GM18505 (cell line): Measurements from ENCODE around the gene PLEKHO1.
"Not testable (repeated sequence)": the region's sequence is repeated elsewhere in the genome, so short reads cannot be mapped to it uniquely, and the experiment has no call there.

Source experiments
- ATAC-seq: cut with Tn5 transposase; IDR thresholded peaks from one replicate; pipeline ENCODE4 v1.9.1; 2021; ENCODE audit not compliant: unreplicated experiment
- POLR2A ChIP-seq: IDR thresholded peaks from 4 replicates; pipeline ENCODE4 v1.6.1; 2011; ENCODE audit warnings: borderline replicate concordance; ENCODE audit not compliant: insufficient read depth, insufficient read length; ENCODE audit errors: extremely low read depth

PLEKHO1 gene

GRCh38 chr1:150134537-150134936, 15.2 kb upstream of the PLEKHO1 start:
- no peak for TF ChIP-seq POLR2A
- ATAC-seq: no peak

GRCh38 chr1:150135400-150135799, 14.3 kb upstream of the PLEKHO1 start:
- ATAC-seq: not testable (repeated sequence)

- ATAC-seq: no peak
- no peak for TF ChIP-seq POLR2A
Measured at GRCh38 chr1:150138044-150138443, 11.7 kb upstream of the PLEKHO1 start.

GRCh38 chr1:150141452-150141851, 8.3 kb upstream of the PLEKHO1 start:
- ATAC-seq: no peak

GRCh38 chr1:150142083-150142482, 7.6 kb upstream of the PLEKHO1 start:
- no peak for TF ChIP-seq POLR2A
- ATAC-seq: no peak

More at GRCh38 chr1:150141452-150141851, 8.3 kb upstream of the PLEKHO1 start:
- TF ChIP-seq POLR2A: no peak

GRCh38 chr1:150144606-150145005, 5.1 kb upstream of the PLEKHO1 start:
- ATAC-seq: no peak
- no peak for TF ChIP-seq POLR2A

GRCh38 chr1:150146016-150146415, 3.7 kb upstream of the PLEKHO1 start:
- ATAC-seq: not testable (repeated sequence)

- no peak for TF ChIP-seq POLR2A
Measured at GRCh38 chr1:150146849-150147542, 2.7 kb upstream of the PLEKHO1 start.

GRCh38 chr1:150148837-150149270, 862 bp upstream of the PLEKHO1 start:
- TF ChIP-seq POLR2A: no peak
- ATAC-seq: no peak

More at GRCh38 chr1:150146849-150147542, 2.7 kb upstream of the PLEKHO1 start:
- ATAC-seq: no peak

GRCh38 chr1:150150133-150151021, 661 bp downstream of the PLEKHO1 start:
- no peak for TF ChIP-seq POLR2A
- peak; percentile 21 for ATAC-seq

GRCh38 chr1:150151291-150152181, 1.8 kb downstream of the PLEKHO1 start:
- ATAC-seq: no peak
- peak; percentile 61 for TF ChIP-seq POLR2A

GRCh38 chr1:150152182-150152536, 2.4 kb downstream of the PLEKHO1 start:
- ATAC-seq: no peak
- no peak for TF ChIP-seq POLR2A

GRCh38 chr1:150152772-150153456, 3.2 kb downstream of the PLEKHO1 start:
- TF ChIP-seq POLR2A: no peak
- no peak for ATAC-seq
